Nephron progenitor cell (in vitro differentiated cells): ENCODE data around the gene NDUFV1.
"Not testable (repeated sequence)": the region's sequence is repeated elsewhere in the genome, so short reads cannot be mapped to it uniquely, and the experiment has no call there.

Source experiments
- DNase-seq: peaks from one replicate; pipeline ENCODE4 v3.0.0; 2021
- H3K27ac Mint-ChIP-seq: 2 replicates; pipeline ENCODE4 v1.8.0; 2021; ENCODE audit warnings: mild to moderate bottlenecking, moderate library complexity, mixed read lengths
- H3K27me3 Mint-ChIP-seq: 2 replicates; pipeline ENCODE4 v1.8.0; 2021; ENCODE audit warnings: mild to moderate bottlenecking, low read depth, mixed read lengths; ENCODE audit not compliant: poor library complexity
- H3K36me3 Mint-ChIP-seq: 2 replicates; pipeline ENCODE4 v1.8.0; 2021; ENCODE audit warnings: low read depth, mixed read lengths
- H3K4me1 Mint-ChIP-seq: 2 replicates; pipeline ENCODE4 v1.8.0; 2021; ENCODE audit warnings: mixed read lengths
- H3K4me3 Mint-ChIP-seq: 2 replicates; pipeline ENCODE4 v1.8.0; 2021; ENCODE audit warnings: mild to moderate bottlenecking, moderate library complexity, mixed read lengths
- H3K9me3 Mint-ChIP-seq: 2 replicates; pipeline ENCODE4 v1.8.0; 2021; ENCODE audit warnings: mild to moderate bottlenecking, moderate library complexity, mixed read lengths
- CTCF ChIP-seq: fragments of 200-600 bp; sonication (generic); IDR thresholded peaks from 2 replicates; pipeline ENCODE4 v1.5.0; 2021; ENCODE audit warnings: antibody characterized with exemption

Gene NDUFV1

DNA sequence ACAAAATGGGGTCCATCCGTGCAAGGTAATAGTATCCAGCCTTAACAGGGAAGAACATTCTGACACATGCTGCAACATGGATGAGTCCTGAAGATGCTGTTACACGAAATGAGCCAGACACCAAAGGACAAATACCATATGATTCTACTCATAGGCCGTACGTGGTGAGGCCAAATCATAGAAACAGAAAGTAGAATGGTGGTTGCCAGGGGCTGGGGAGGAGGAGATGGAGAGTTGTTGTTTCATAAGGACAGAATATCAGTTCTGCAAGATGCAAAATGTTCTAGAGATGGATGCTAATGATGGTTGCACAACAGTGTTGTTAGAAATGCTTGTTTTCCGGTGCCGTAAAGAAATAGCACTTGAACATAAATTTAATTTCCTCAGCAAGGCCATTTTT lies 30.2 kb downstream of the NDUFV1 start:
- no peaks in the 10 kb centered on the region for H3K36me3 Mint-ChIP-seq
- DNase-seq, result no peak
- no peak overlapping the region for H3K27ac Mint-ChIP-seq
- no peak for TF ChIP-seq CTCF
- peaks cover 29% of the 10 kb centered on the region for H3K4me1 Mint-ChIP-seq
- peaks cover 13% of the 10 kb centered on the region for H3K27me3 Mint-ChIP-seq
- no peak overlapping the region for H3K4me3 Mint-ChIP-seq
- no peaks in the 10 kb centered on the region for H3K9me3 Mint-ChIP-seq

DNA sequence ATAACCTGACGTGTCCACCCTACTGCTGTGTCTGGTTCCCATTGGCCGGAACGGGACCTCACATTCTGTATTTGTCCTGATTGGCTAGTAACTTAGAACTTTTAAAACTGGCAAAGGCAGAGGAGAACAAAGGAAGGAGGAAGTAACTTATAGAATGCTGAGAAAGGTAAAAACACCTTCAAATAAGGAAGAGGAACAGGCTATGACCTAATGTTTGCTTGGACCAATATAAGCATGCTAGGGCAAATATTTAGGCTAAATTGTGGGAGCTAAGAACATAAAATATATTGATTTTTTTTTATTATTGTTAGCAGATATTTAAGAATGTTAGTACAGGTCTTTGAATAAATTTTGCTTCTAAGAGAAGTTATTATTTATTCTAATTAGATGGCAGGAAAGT lies 30.7 kb downstream of the NDUFV1 start:
- H3K27ac Mint-ChIP-seq, H3K9me3 Mint-ChIP-seq, DNase-seq, H3K36me3 Mint-ChIP-seq, H3K4me3 Mint-ChIP-seq: not testable (repeated sequence)
- peaks cover 14% of the 10 kb centered on the region for H3K27me3 Mint-ChIP-seq
- peaks cover 24% of the 10 kb centered on the region for H3K4me1 Mint-ChIP-seq

DNA sequence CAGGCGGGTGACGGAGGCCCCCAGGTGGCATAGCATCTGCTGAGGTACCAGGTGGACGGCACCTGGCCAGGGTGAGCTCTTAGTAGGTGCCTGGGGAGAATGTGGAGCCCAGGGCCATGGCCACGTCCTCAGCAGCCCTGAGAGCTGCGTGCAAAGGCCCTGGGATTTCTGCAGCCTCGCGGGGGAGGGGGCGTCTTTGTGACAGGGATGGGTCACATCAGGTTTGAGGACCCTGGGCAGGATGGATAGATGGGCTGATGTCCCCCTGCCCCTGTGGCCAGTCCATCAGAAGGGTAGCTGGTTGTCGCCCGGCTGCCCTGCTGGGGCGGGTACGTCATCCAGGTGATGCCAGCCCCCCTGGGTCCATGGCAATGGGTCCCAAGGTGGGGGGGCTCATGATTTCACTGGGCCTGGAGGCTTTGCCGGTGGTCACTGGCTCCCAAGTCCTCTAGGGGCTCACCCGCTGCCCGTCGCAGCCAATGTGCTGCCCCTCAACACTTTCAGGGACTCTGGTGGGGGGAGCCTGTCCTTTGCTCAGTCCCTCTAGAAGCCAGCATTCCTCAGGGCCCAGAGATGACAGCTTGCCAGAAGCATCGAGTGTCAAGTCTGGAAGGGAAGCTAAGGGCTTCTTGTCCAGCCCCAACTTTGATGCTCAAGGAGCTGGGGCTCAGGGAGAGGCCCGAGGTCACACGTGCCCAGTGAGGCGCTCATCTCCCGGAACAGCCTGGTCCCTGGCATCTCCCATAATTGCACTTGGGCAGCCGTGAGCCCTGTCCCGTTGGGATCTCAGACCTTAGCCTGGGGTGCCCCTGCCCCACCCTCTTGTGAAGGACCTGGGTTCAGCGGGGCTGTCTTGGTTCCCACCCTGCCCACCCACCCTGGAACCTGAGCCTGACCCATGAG lies 32.0 kb downstream of the NDUFV1 start:
- no peaks in the 10 kb centered on the region for H3K36me3 Mint-ChIP-seq
- H3K4me1 Mint-ChIP-seq, result peaks cover 22% of the 10 kb centered on the region
- DNase-seq, result no peak
- H3K9me3 Mint-ChIP-seq, result no peaks in the 10 kb centered on the region
- H3K27me3 Mint-ChIP-seq, result peaks cover 14% of the 10 kb centered on the region
- no peak overlapping the region for H3K4me3 Mint-ChIP-seq
- H3K27ac Mint-ChIP-seq, result no peak overlapping the region
- no peak for TF ChIP-seq CTCF

GRCh38 chr11:67639438-67639859 lies 32.7 kb downstream of the NDUFV1 start, which contains the start of gene TBX10:
TSS of gene TBX10 (minus strand) at chr11:67639763. CDS start at chr11:67639472, 291 bp downstream.
- Mint-ChIP-seq H3K27ac (no peak within 1 kb of the TSS), H3K27me3 (peaks cover 14% of the 10 kb centered on the region), H3K36me3 (no peaks in the 10 kb centered on the region), H3K4me1 (peaks cover 22% of the 10 kb centered on the region), H3K4me3 (no peak within 1 kb of the TSS), H3K9me3 (no peaks in the 10 kb centered on the region)
- DNase-seq, result no peak
- TF ChIP-seq CTCF, result no peak

DNA sequence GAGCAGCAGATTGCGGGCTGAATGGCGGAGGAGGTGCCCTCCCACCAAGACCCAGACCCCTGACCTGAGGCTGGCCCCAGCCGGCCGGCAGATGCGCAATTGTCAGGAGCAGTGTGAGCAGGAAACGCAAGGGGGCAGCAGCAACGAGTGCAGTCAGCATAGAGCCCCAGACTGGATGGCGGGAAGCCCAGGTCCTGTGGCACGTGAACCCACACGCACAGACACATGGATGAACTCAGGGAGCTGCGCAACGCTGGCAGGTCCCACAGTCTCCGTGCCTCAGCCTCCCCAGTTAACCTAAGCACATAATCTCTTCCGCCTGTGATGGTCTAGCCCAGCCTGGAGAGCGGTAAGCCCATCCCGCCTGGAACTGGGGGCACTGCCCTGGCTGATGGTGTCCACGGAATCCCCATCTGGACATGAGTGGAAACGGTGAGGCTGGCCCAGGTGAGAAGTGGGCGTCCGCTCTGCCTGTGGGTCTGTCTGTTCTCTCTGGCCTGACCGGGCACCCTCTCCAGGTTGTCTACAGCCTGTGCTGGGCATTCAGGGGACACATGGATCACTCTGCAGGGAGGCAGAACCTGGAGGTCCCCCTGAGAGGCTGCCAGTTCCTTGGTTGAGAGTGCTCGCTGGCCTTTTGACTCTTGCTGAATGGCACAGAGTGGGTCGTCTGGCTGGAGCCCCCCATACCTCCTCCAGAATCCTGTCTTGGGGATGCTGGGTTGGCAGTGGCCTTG lies 33.5 kb downstream of the NDUFV1 start:
- Mint-ChIP-seq H3K36me3 (no peaks in the 10 kb centered on the region), H3K27ac (no peak overlapping the region), H3K9me3 (no peaks in the 10 kb centered on the region), H3K27me3 (peaks cover 14% of the 10 kb centered on the region), H3K4me3 (no peak overlapping the region), H3K4me1 (peaks cover 22% of the 10 kb centered on the region)
- peak; percentile 69 for TF ChIP-seq CTCF
- DNase-seq, result peak; percentile 81

- TF ChIP-seq CTCF, result no peak
- Mint-ChIP-seq H3K27me3 (peaks cover 14% of the 10 kb centered on the region), H3K27ac (no peak overlapping the region), H3K4me1 (peaks cover 15% of the 10 kb centered on the region), H3K4me3 (no peak overlapping the region), H3K36me3 (no peaks in the 10 kb centered on the region), H3K9me3 (no peaks in the 10 kb centered on the region)
- DNase-seq, result no peak
Measured at GRCh38 chr11:67640758-67641337, 34.1 kb downstream of the NDUFV1 start.
